NB4 (cell line): ENCODE results near the gene GMDS.
"Not testable (repeated sequence)": the region's sequence is repeated elsewhere in the genome, so short reads cannot be mapped to it uniquely, and the experiment has no call there.

Experiments used
- DNase-seq: peaks from one replicate; pipeline ENCODE4 v3.0.0; 2010; ENCODE audit warnings: low read depth
- H3K4me3 ChIP-seq: one replicate; pipeline ENCODE4 v1.5.1; 2011; ENCODE audit warnings: mild to moderate bottlenecking, low read depth, low read length, moderate library complexity
- MAX ChIP-seq: IDR thresholded peaks from 2 replicates; pipeline ENCODE4 v1.6.1; 2011; ENCODE audit warnings: low read depth, low read length
- MYC ChIP-seq: IDR thresholded peaks from 2 replicates; pipeline ENCODE4 v1.6.1; 2011; ENCODE audit warnings: low read depth, low read length
- POLR2A ChIP-seq: IDR thresholded peaks from 2 replicates; pipeline ENCODE4 v1.6.1; 2011; ENCODE audit warnings: mild to moderate bottlenecking; ENCODE audit not compliant: insufficient read length; ENCODE audit errors: extremely low read depth
- TF ChIP-seq, protein P1 (sequence below): IDR thresholded peaks from one replicate; pipeline ENCODE4 v1.5.1; 2012; ENCODE audit warnings: low read depth, low read length

GMDS gene

DNA sequence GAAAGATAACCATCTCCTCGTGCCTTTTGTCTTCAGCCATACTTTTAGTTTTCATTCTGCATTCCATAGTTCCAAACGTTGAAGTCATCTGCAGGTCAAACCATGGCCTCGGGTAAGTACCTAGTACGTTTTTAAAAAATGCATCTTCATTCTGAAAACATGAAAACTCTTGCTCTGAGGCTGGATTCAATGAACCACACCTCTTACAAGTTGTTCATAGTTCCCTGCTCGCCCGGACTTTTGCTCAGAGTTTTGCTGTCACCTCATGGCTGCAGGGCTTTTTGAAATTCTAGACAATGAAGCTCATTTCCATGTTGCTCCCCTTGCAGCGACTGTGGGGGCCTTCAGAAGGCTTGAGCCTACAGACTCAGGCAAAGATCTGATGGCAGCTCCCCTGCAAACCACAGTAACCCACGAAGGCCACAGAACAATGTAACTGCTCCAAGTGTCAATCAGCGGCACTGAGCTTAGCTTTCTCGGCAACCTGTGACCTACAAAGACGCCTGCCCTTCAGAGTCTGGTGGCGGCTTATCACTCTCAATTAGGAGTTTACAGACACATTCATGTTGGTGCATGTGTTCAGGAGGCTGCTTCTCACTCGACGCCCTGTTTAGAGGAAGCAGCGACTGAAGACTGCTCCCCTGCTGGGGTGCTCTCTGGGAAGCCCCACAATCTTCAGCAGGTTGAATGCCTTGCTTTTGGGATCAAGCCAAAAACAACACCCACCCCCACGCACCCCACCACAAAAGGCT, 574.5 kb downstream of the GMDS start:
- no peak overlapping the region for H3K4me3 ChIP-seq
- TF ChIP-seq MYC = no peak
- no peak for TF ChIP-seq POLR2A
- TF ChIP-seq MAX = peak; percentile 75
- peak; percentile 53 for DNase-seq

DNA sequence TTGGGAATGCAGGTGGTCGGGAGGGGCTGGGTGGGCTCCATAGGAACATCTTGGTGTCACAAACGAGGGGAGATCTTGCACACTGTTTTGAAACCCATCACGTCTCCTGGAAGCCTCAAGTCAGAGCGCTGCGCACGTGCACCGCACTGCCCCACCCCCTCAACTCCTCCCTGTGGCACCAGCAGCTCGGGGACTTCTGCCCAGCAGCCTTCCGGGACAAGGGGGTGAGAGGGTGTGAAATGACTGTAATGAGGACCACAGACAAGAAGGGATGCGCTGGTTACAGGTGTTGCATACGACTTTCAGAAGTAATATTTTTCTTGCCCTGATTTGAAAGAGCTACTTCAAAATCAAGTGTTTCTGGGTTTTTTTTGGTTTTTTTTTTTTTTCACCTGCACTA, 575.4 kb downstream of the GMDS start:
- TF ChIP-seq, protein P1, sequence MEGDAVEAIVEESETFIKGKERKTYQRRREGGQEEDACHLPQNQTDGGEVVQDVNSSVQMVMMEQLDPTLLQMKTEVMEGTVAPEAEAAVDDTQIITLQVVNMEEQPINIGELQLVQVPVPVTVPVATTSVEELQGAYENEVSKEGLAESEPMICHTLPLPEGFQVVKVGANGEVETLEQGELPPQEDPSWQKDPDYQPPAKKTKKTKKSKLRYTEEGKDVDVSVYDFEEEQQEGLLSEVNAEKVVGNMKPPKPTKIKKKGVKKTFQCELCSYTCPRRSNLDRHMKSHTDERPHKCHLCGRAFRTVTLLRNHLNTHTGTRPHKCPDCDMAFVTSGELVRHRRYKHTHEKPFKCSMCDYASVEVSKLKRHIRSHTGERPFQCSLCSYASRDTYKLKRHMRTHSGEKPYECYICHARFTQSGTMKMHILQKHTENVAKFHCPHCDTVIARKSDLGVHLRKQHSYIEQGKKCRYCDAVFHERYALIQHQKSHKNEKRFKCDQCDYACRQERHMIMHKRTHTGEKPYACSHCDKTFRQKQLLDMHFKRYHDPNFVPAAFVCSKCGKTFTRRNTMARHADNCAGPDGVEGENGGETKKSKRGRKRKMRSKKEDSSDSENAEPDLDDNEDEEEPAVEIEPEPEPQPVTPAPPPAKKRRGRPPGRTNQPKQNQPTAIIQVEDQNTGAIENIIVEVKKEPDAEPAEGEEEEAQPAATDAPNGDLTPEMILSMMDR = no peak
- TF ChIP-seq MAX (no peak), POLR2A (no peak), MYC (no peak)
- no peak overlapping the region for H3K4me3 ChIP-seq
- no peak for DNase-seq

DNA sequence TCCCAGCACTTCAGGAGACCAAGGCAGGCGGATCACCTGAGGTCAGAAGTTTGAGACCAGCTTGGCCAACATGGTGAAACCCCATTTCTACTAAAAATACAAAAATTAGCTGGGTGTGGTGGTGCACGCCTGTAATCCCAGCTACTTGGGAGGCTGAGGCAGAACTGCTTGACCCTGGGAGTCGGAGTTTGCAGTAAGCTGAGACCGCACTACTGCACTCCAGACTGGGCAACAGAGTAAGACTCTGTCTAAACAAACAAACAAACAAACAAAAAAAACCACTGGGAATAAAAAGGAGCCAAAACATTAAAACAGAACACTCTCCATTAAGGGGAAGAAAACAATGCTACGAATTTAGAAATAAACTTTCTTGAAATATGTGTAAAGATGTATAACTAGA, 576.9 kb downstream of the GMDS start:
- not testable (repeated sequence) for DNase-seq, H3K4me3 ChIP-seq

DNA sequence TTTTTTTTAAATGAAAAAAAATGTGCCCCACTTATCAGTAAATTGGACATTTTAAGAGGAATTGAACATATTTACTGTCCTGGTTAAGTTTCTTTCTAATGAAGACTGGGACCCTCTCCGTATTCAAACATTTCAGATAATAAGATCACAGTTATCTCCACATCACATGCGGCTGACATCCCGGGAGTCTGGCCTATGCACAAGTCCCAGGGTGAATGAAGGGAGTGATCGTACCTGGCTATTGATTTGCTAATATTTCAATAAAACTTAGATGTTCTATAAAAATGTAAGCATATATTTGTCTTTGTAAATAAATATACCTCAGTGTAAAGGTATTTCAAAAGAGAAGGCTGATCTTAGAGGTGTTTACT, 577.6 kb downstream of the GMDS start:
- DNase-seq = no peak
- TF ChIP-seq POLR2A = no peak
- TF ChIP-seq, protein P1 = no peak
- no peak for TF ChIP-seq MAX
- no peak for TF ChIP-seq MYC
- no peak overlapping the region for H3K4me3 ChIP-seq

DNA sequence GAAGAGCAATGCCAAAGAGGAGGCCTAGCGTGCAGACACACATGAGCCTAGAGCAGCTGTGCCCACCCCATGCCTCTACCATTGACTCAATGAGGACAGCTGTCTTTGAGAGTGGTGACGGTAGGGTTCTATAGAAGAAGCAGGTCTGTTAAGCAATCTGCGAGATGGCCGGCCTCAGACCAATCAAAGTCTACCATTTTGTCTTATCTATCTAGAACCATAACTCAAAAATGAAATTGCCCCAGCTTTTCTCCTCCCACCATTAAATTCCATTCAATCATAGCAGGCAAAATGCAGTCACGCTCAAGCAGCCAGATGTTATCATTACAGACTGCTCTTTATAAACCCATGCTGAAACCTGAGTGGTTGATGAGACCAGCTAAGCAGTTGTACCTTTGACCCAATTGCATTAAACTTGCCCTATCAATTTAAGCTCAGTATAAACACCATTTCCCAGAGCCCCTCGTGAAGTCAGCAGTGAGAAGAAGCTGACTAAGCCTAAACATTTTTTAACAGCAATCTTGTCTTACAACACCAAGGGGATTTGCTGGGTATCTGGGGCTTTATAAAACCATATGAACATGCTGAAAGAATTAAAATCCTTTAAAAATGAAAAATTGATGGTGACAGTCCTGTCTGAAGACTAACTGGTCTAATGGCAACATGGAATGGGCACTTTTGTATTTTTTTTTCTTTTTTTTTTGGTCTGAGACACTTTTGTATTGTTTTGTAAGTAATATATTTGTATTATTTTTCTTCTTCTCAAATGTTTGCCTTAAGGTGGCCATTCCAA, 578.2 kb downstream of the GMDS start:
- H3K4me3 ChIP-seq = no peak overlapping the region
- DNase-seq = no peak
- TF ChIP-seq, protein P1 = no peak
- no peak for TF ChIP-seq POLR2A
- no peak for TF ChIP-seq MYC
- no peak for TF ChIP-seq MAX

DNA sequence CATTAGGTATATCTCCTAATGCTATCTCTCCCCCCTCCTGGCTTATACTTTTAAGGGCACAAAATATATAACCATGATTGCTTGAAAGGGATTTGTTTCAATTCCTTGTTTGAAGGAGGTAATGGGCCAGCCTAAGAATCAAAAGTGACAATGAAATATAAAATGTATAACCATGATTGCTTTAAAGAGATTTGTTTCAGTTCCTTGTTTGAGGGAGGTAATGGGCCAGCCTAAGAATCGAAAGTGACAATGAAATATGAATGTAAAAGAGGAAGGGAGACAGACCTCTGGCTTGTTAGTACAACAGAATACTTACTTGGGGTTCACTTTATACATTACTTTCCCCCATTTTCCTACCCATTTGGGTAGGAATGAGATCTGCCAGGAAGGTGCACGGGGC, 580.2 kb downstream of the GMDS start:
- no peak for TF ChIP-seq MAX
- no peak for TF ChIP-seq POLR2A
- TF ChIP-seq, protein P1 = no peak
- no peak for TF ChIP-seq MYC
- no peak overlapping the region for H3K4me3 ChIP-seq
- no peak for DNase-seq
